ENCODE results near the gene CCDC157. TPM values are rescaled to one million over a fixed set of nuclear protein-coding genes. Genes with fewer than 3 reads are reported as not detected.
"Not testable (repeated sequence)": the region's sequence is repeated elsewhere in the genome, so short reads cannot be mapped to it uniquely, and the experiment has no call there.

The CCDC157 gene
- total RNA-seq, 1 experiment from 2014 or later, result 1.4 TPM

DNA sequence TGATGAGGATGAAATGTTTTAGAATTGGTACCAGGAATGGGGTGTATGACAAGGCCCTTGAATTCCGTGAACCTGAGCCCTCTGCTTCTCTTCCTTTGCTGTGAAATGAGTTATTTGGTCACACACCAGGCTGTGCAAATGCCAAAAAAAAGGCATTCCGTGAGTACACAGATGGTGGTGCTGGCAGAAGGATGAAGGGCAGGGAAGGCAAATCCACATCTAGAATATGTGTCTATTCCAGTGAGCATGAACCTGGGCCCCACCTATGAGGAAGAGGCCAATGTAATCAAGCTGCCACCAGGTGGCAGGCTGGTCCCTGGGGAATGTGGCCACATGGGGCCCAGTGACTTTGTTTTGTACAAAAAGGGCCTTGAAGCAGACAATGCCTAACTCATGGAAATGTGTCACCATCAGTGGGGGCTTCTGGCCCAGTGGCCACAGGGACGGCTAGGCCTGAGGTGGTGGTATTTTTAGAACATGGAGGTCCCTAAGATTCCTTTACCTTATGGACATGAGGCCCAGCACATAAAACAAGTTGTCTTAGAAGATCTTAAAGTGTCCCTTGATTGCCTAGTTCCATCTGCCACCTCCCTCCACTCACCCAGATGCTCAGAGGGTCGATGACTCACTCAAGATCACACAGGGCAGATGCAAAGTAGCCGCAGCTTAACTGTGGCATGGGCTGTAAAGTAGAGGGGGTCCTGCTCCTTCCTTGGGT, 34.3 kb downstream of the CCDC157 start:
- DNase-seq (ENCODE audit: low spot score), result peak; percentile 62

GRCh38 chr22:30392661-30393321, 36.0 kb downstream of the CCDC157 start:
- no peak for DNase-seq (ENCODE audit: low spot score)

DNA sequence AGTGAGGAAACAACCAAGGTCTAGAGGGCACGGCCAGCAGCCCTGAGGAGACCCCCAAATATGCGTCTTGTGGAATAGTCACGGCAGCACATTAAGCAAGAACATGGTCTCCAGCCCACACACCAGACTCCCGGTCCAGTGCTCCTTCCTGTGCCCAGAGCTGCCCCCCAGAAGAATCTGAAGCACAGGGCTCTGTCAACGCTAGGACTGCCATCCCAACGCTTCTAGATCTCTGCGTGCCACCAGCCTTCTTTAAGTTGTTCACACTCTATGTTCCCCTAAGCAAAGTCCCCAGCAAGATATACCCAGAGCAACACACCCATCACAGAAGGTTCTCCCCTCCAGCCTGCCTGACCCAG, 36.5 kb downstream of the CCDC157 start:
- DNase-seq (ENCODE audit: low spot score), result no peak

GRCh38 chr22:30393885-30394284, 37.1 kb downstream of the CCDC157 start:
- no peak for DNase-seq (ENCODE audit: low spot score)

DNA sequence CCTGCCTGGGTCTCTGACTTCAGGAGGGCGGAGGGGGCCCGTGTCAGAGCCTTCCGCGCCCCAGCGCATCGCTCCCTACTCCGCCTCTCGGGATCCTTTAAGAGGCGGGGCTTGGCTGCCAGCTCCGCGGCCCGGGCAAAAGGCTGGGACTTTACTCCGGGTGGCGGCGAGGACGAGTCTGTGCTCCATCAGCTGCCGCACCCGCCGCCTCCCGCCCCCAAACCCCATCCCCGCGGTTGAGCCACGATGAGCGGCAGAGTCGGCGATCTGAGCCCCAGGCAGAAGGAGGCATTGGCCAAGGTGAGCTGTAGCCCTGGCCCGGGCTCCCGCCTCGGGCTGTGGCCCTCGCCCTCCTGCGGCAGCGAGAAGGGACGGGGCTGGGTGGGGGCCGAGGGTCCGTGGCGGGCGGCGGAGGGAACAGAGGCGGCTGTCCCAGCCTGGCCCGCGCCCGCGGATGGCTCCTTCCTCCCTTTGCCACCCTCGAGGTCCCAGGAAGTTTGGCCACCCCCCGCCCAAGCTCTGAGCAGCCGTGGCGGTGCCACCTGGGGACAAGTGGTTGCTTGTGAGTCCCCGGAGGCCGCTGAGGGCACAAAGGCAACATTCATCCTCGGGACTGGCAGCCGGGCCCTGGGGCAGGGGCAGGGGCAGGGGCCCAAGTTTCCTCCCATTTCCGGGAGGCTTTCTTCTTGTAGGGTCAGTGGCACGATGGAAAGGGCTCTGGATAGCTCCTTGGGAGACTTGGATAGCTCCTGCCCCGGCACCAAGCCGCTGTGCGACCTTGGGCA, 40.3 kb downstream of the CCDC157 start, which contains the start of gene SEC14L2:
Gene SEC14L2 (plus strand): TSS at position 148 of the 785 bp plus-strand sequence. CDS start 99 bp downstream, at position 247.
- peak; percentile 16 for DNase-seq (ENCODE audit: low spot score)

GRCh38 chr22:30397656-30398635, 41.1 kb downstream of the CCDC157 start:
- DNase-seq (ENCODE audit: low spot score), result no peak

- DNase-seq (ENCODE audit: low spot score), result no peak
These were observed 42.2 kb downstream of the CCDC157 start for GRCh38 chr22:30398685-30399680.

DNA sequence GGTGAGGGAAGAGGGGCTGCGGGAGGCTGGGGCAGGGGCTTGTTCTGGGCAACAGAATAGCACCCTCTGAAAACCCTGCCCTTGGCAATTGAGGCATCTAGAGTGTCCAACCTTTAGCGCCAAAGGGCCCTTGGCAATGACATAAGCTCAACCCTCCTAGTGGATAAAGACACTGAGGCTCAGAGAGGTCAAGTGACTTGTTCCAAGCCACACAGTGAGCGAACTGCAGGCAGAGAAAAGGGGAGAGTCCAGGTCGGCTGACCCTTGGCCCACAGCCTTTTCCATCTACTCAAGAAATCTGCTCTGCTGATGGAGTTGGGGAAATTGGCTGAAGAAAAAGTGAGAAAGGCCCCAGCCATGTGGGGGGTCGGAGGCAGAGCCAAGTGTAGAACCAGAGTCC, 42.9 kb downstream of the CCDC157 start:
- no peak for DNase-seq (ENCODE audit: low spot score)

DNA sequence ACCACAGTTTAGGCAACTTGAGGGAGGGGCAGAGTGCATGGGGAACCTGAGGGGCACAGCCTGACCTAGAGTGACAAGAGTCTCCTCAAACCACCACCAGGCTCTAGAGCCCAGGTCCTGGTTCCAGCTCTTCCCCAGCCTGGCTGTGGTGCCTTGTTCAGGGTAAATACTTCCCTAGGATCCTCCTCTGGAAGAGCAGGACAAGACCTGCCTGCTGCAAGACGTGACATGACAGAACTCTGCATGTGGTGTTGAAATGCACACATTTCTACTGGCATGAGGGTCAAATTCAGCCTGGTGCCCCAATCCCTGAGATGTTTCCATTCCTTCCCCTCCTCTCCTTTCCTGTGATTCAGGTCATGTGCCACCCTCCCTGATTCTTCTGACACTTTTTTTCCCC, 43.4 kb downstream of the CCDC157 start:
- DNase-seq (ENCODE audit: low spot score), result no peak

GRCh38 chr22:30401024-30401423, 44.2 kb downstream of the CCDC157 start:
- not testable (repeated sequence) for DNase-seq (ENCODE audit: low spot score)

DNA sequence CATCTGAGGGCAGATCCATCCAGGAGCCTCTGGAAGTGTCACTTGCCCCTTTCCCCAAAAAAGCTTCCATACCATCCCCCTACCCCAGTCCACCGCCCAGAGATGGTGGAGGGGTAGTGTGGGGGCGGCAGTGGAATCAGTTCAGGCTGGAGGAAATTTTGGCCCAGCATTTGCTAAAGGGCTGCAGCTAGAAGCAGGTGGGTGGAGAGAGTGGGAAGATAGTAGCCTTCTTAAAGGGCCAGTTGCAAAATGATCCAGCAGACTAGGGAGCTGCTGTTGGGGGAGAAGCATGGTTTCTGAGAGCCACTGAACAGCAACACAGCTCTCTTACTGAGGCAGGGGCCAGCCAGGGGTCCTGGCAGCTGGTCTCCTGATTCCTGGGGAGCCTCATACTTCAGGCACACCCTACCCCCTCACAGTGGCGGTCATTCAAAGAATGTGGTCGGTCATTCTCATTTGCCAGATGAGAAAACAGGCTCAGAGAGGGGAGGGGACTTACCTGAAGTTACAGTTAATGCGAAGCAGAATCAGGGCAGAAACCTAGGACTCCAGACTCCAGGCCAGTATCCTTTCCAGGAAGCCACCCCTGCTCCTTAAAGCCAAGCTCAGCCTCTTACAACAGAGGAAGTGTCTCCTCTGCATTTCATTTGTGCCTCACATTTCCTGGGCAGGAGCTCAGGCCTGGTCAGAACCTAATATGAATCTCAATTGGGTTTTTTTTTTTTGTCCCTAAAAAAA, 45.4 kb downstream of the CCDC157 start:
- DNase-seq (ENCODE audit: low spot score), result no peak

DNA sequence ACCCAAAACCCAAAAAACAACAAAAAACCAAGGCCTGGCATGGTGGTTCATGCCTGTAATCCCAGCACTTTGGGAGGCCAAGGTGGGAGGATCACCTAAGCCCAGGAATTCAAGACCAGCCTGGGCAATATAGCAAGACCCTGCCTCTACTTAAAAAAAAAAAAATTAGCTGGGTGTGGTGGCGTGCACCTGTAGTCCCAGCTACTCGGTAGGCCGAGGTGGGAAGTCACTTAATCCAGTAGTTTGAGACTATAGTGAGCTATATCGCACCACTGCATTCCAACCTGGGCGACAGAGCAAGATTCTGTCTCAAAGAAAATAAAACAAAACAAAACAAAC, 45.9 kb downstream of the CCDC157 start:
- not testable (repeated sequence) for DNase-seq (ENCODE audit: low spot score)

- no peak for DNase-seq (ENCODE audit: low spot score)
These were observed 47.5 kb downstream of the CCDC157 start for GRCh38 chr22:30404307-30404706.

DNA sequence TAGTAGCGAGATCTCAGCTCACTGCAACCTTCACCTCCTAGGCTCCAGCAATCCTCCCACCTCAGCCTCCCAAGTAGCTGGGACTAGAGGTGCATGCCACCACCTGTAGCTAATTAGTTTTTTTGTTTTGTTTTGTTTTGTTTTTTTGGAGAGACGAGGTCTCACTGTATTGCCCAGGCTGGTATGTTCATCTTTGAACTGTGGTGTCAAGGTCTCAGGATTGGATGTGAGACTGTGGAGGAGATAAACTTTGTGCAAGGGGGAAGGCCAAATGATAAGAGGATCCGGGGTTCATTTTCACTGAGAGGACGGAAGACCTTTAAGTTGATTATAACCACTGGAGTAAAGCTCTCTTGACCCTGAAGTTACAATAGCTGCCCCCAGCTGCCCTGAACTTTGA, 48.9 kb downstream of the CCDC157 start:
- no peak for DNase-seq (ENCODE audit: low spot score)

DNA sequence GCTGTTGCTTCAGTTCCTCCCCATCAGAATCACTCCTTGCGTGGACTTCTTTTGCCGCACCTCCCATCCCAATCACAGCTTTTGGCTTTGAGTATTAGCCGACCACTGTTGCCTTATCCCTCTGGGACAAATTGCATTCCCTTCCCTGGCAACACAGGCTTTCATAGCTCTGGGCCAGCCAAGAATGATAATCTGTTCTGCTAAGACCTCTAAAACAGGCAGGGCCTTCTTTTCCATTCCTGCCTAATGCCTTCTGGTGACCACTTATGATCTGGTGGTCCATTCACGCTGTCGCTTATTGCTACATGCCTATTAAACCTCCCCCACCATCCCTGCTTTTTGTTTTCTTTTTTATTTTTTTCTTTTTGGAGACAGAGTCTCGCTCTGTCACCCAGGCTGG, 49.6 kb downstream of the CCDC157 start:
- no peak for DNase-seq (ENCODE audit: low spot score)

- peak; percentile 55 for DNase-seq (ENCODE audit: low spot score)
These were observed 51.7 kb downstream of the CCDC157 start for GRCh38 chr22:30408388-30409102.

- DNase-seq (ENCODE audit: low spot score), result no peak
These were observed 55.0 kb downstream of the CCDC157 start for GRCh38 chr22:30411780-30412179.

DNA sequence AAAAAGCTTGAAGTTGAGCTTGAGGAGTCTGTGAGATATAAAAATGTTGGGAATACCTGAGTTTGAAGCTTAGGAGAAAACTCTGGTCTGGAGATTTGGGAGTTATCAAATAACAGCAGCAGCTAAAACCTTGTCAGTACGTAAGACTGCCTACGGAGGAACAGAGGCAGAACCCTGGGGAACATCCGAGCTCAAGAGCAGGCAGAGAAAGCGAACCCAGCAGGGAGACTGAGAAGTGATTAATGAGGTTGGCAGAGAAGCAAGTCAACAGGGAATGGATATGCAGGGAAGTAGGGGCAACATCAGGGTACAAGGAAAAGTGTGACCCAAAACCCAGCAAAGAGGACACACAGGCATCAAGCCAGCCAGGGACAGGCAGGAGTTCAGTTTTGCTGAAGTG, 56.2 kb downstream of the CCDC157 start:
- no peak for DNase-seq (ENCODE audit: low spot score)
